ENCODE measurements around the gene ANAPC4.
A peak's percentile ranks its signal among the peaks of the same experiment; 100 is the strongest.

Gene ANAPC4

GRCh38 chr4:25440478-25441030 is 63.5 kb downstream of the ANAPC4 start:
- H3K27me3 ChIP-seq (replicated peaks): no peaks in the 10 kb centered on the region
- no peak overlapping the region for H3K27ac ChIP-seq
- in situ Hi-C loops (cut with HindIII; ENCODE audit: low pct_ligation_motif_present, low sequenced_read_pairs): loop anchor here (25.0 kb wide), 1 partner anchor 322 kb away; no protein-coding TSS in a partner anchor
- TF ChIP-seq CTCF (IDR thresholded peaks at IDR 0.05; ENCODE audit: low read depth, low read length, missing control alignments): no peak
- H3K4me3 ChIP-seq (ENCODE audit: low read depth, low read length): no peak overlapping the region
- DNase-seq: no peak
- no peaks in the 10 kb centered on the region for H3K36me3 ChIP-seq (replicated peaks)

- Histone ChIP-seq H3K27ac (no peak overlapping the region), H3K27me3 (replicated peaks) (no peaks in the 10 kb centered on the region), H3K4me3 (ENCODE audit: low read depth, low read length) (no peak overlapping the region), H3K36me3 (replicated peaks) (no peaks in the 10 kb centered on the region)
- in situ Hi-C loops (cut with HindIII; ENCODE audit: low pct_ligation_motif_present, low sequenced_read_pairs): loop anchor here (25.0 kb wide), 1 partner anchor 321 kb away; no protein-coding TSS in a partner anchor
- peak; percentile 91 for TF ChIP-seq CTCF (IDR thresholded peaks at IDR 0.05; ENCODE audit: low read depth, low read length, missing control alignments)
- peak; percentile 68 for DNase-seq
Observed at GRCh38 chr4:25441519-25442117, 64.6 kb downstream of the ANAPC4 start.

- H3K27ac ChIP-seq: no peak overlapping the region
- DNase-seq: no peak
- no peak overlapping the region for H3K4me3 ChIP-seq (ENCODE audit: low read depth, low read length)
- no peaks in the 10 kb centered on the region for H3K27me3 ChIP-seq (replicated peaks)
- no peaks in the 10 kb centered on the region for H3K36me3 ChIP-seq (replicated peaks)
- TF ChIP-seq CTCF (IDR thresholded peaks at IDR 0.05; ENCODE audit: low read depth, low read length, missing control alignments): no peak
- in situ Hi-C loops (cut with HindIII; ENCODE audit: low pct_ligation_motif_present, low sequenced_read_pairs): loop anchor here (25.0 kb wide), 1 partner anchor 319 kb away; no protein-coding TSS in a partner anchor
Observed at GRCh38 chr4:25442863-25443307, 65.8 kb downstream of the ANAPC4 start.

GRCh38 chr4:25443851-25444250 is 66.8 kb downstream of the ANAPC4 start:
- Histone ChIP-seq H3K4me3 (ENCODE audit: low read depth, low read length) (no peak overlapping the region), H3K36me3 (replicated peaks) (no peaks in the 10 kb centered on the region), H3K27ac (no peak overlapping the region), H3K27me3 (replicated peaks) (no peaks in the 10 kb centered on the region)
- DNase-seq: no peak
- no peak for TF ChIP-seq CTCF (IDR thresholded peaks at IDR 0.05; ENCODE audit: low read depth, low read length, missing control alignments)
- in situ Hi-C loops (cut with HindIII; ENCODE audit: low pct_ligation_motif_present, low sequenced_read_pairs): loop anchor here (25.0 kb wide), 1 partner anchor 318 kb away; no protein-coding TSS in a partner anchor

GRCh38 chr4:25446611-25447010 is 69.5 kb downstream of the ANAPC4 start:
- Histone ChIP-seq H3K27ac (no peak overlapping the region), H3K4me3 (ENCODE audit: low read depth, low read length) (no peak overlapping the region), H3K36me3 (replicated peaks) (no peaks in the 10 kb centered on the region), H3K27me3 (replicated peaks) (no peaks in the 10 kb centered on the region)
- DNase-seq: no peak
- in situ Hi-C loops (cut with HindIII; ENCODE audit: low pct_ligation_motif_present, low sequenced_read_pairs): loop anchor here (25.0 kb wide), 1 partner anchor 316 kb away; no protein-coding TSS in a partner anchor
- TF ChIP-seq CTCF (IDR thresholded peaks at IDR 0.05; ENCODE audit: low read depth, low read length, missing control alignments): no peak
